ENCODE measurements around the gene CYREN. TPM values are rescaled to one million over a fixed set of nuclear protein-coding genes. Genes with fewer than 3 reads are reported as not detected.

Gene CYREN
- total and polyA plus RNA-seq, 9 of the 15 experiments (the other 6 are each of a cell fraction or from before 2014, with no cell fraction given): 13.9 to 108 (median 88.8) TPM

GRCh38 chr7:135169141-135169963 is 1.2 kb downstream of the CYREN start (continued):
- TF ChIP-seq CHAMP1 (IDR thresholded peaks at IDR 0.05): 0 out of 2 replicates have a peak, but pooled peaks have one; percentile 36
- no peak for TF ChIP-seq FUS (optimal IDR thresholded peaks at IDR 0.05; ENCODE audit: low read depth, low read length)
- no peak for TF ChIP-seq TCF15 (CRISPR knock-in tag; IDR thresholded peaks at IDR 0.05)
- TF ChIP-seq MYNN (IDR thresholded peaks at IDR 0.05): 0 out of 2 replicates have a peak, but pooled peaks have one; percentile 52
- no peak for TF ChIP-seq MYNN (CRISPR knock-in tag; IDR thresholded peaks at IDR 0.05)
- TF ChIP-seq RBBP5 (IDR thresholded peaks at IDR 0.05; ENCODE audit: borderline replicate concordance, insufficient read depth, low read length, poor library complexity, severe bottlenecking): no peak
- no peak for TF ChIP-seq HDAC2 (IDR thresholded peaks at IDR 0.05)
- TF ChIP-seq ATF4 (CRISPR knock-in tag; IDR thresholded peaks at IDR 0.05): no peak
- TF ChIP-seq ZNF695 (CRISPR knock-in tag; IDR thresholded peaks at IDR 0.05): no peak
- TF ChIP-seq MLX (CRISPR knock-in tag; conservative IDR thresholded peaks at IDR 0.05): no peak
- TF ChIP-seq MYC (IDR thresholded peaks at IDR 0.05; ENCODE audit: low read depth, low read length): peak; percentile 50; the same call in 1 of the 2 replicates
- TF ChIP-seq MYC (CRISPR knock-in tag; IDR thresholded peaks at IDR 0.05; ENCODE audit: borderline replicate concordance, low read depth): no peak
- no peak for TF ChIP-seq HSF4 (CRISPR knock-in tag; IDR thresholded peaks at IDR 0.05; ENCODE audit: borderline replicate concordance)
- TF ChIP-seq CHD4 (IDR thresholded peaks at IDR 0.05; ENCODE audit: insufficient read depth, insufficient replicate concordance, low read depth, low read length, poor library complexity, severe bottlenecking): no peak
- TF ChIP-seq KDM1A (IDR thresholded peaks at IDR 0.05): no peak
- peak; percentile 61; the same call in 1 of the 2 replicates for TF ChIP-seq HDGF (IDR thresholded peaks at IDR 0.05)
- no peak for TF ChIP-seq ZNF3 (CRISPR knock-in tag; IDR thresholded peaks at IDR 0.05)
- no peak for TF ChIP-seq SAFB2 (IDR thresholded peaks at IDR 0.05; ENCODE audit: borderline replicate concordance, low read depth, low read length, severe bottlenecking)
- no peak for TF ChIP-seq SFPQ (IDR thresholded peaks at IDR 0.05; ENCODE audit: low read depth, low read length)
- no peak for TF ChIP-seq ZNF778 (CRISPR knock-in tag; IDR thresholded peaks at IDR 0.05)
- no peak for TF ChIP-seq ZNF23 (CRISPR knock-in tag; IDR thresholded peaks at IDR 0.05)
- no peak for TF ChIP-seq RNF2 (IDR thresholded peaks at IDR 0.05)
